Activated T-cell treated with anti-CD3 and anti-CD28 coated beads, Interleukin-2, amount 50 U/mL, for 24 hours (primary cell): ENCODE results near the gene TSPAN5.

ENCODE experiments used
- DNase-seq: peaks from one replicate; pipeline ENCODE4 v3.0.0-alpha.2; 2020
- H3K27ac Mint-ChIP-seq: 2 replicates; pipeline ENCODE4 v1.8.0; 2020; ENCODE audit warnings: mild to moderate bottlenecking, mixed read lengths
- H3K27me3 Mint-ChIP-seq: 2 replicates; pipeline ENCODE4 v1.8.0; 2020; ENCODE audit warnings: mixed read lengths
- H3K36me3 Mint-ChIP-seq: 2 replicates; pipeline ENCODE4 v1.8.0; 2020; ENCODE audit warnings: low read depth, mixed read lengths
- H3K4me1 Mint-ChIP-seq: 2 replicates; pipeline ENCODE4 v1.8.0; 2020; ENCODE audit warnings: low read depth, mixed read lengths
- H3K4me3 Mint-ChIP-seq: 2 replicates; pipeline ENCODE4 v1.8.0; 2020; ENCODE audit warnings: mild to moderate bottlenecking, moderate library complexity, mixed read lengths
- H3K9me3 Mint-ChIP-seq: 2 replicates; pipeline ENCODE4 v1.8.0; 2020; ENCODE audit warnings: mixed read lengths

Gene TSPAN5

GRCh38 chr4:98502624-98503023 is 155.8 kb downstream of the TSPAN5 start:
- DNase-seq = no peak
- no peak overlapping the region for H3K27ac Mint-ChIP-seq
- H3K9me3 Mint-ChIP-seq = no peaks in the 10 kb centered on the region
- no peak overlapping the region for H3K4me3 Mint-ChIP-seq
- H3K27me3 Mint-ChIP-seq = no peaks in the 10 kb centered on the region
- peaks cover 70% of the 10 kb centered on the region for H3K36me3 Mint-ChIP-seq
- peaks cover 40% of the 10 kb centered on the region for H3K4me1 Mint-ChIP-seq

GRCh38 chr4:98502031-98502430 is 156.4 kb downstream of the TSPAN5 start:
- Mint-ChIP-seq H3K36me3 (peaks cover 67% of the 10 kb centered on the region), H3K27me3 (no peaks in the 10 kb centered on the region), H3K27ac (no peak overlapping the region), H3K4me3 (no peak overlapping the region), H3K9me3 (no peaks in the 10 kb centered on the region), H3K4me1 (peaks cover 37% of the 10 kb centered on the region)
- no peak for DNase-seq

- DNase-seq = no peak
- Mint-ChIP-seq H3K27me3 (no peaks in the 10 kb centered on the region), H3K27ac (no peak overlapping the region), H3K4me1 (peaks cover 37% of the 10 kb centered on the region), H3K4me3 (no peak overlapping the region), H3K9me3 (no peaks in the 10 kb centered on the region), H3K36me3 (peaks cover 60% of the 10 kb centered on the region)
Observed at GRCh38 chr4:98501383-98501782, 157.0 kb downstream of the TSPAN5 start.

- DNase-seq = no peak
- peaks cover 47% of the 10 kb centered on the region for H3K4me1 Mint-ChIP-seq
- no peak overlapping the region for H3K27ac Mint-ChIP-seq
- H3K4me3 Mint-ChIP-seq = no peak overlapping the region
- H3K9me3 Mint-ChIP-seq = no peaks in the 10 kb centered on the region
- no peaks in the 10 kb centered on the region for H3K27me3 Mint-ChIP-seq
- H3K36me3 Mint-ChIP-seq = peaks cover 44% of the 10 kb centered on the region
Observed at GRCh38 chr4:98498774-98499173, 159.6 kb downstream of the TSPAN5 start.

- peaks cover 28% of the 10 kb centered on the region for H3K36me3 Mint-ChIP-seq
- no peaks in the 10 kb centered on the region for H3K9me3 Mint-ChIP-seq
- H3K4me1 Mint-ChIP-seq = peaks cover 56% of the 10 kb centered on the region
- H3K27ac Mint-ChIP-seq = no peak overlapping the region
- no peaks in the 10 kb centered on the region for H3K27me3 Mint-ChIP-seq
- no peak overlapping the region for H3K4me3 Mint-ChIP-seq
- DNase-seq = no peak
Observed at GRCh38 chr4:98496152-98496845, 162.1 kb downstream of the TSPAN5 start.

- Mint-ChIP-seq H3K36me3 (peaks cover 24% of the 10 kb centered on the region), H3K4me1 (peaks cover 46% of the 10 kb centered on the region), H3K27ac (peak overlapping the region; percentile 51), H3K9me3 (no peaks in the 10 kb centered on the region), H3K4me3 (no peak overlapping the region), H3K27me3 (no peaks in the 10 kb centered on the region)
- DNase-seq = no peak
Observed at GRCh38 chr4:98493296-98493695, 165.1 kb downstream of the TSPAN5 start.

- H3K27me3 Mint-ChIP-seq = no peaks in the 10 kb centered on the region
- no peak overlapping the region for H3K4me3 Mint-ChIP-seq
- peaks cover 54% of the 10 kb centered on the region for H3K4me1 Mint-ChIP-seq
- H3K27ac Mint-ChIP-seq = peak overlapping the region; percentile 3
- H3K36me3 Mint-ChIP-seq = peaks cover 16% of the 10 kb centered on the region
- no peak for DNase-seq
- H3K9me3 Mint-ChIP-seq = no peaks in the 10 kb centered on the region
Observed at GRCh38 chr4:98491899-98492559, 166.4 kb downstream of the TSPAN5 start.

GRCh38 chr4:98490251-98490650 is 168.2 kb downstream of the TSPAN5 start:
- no peaks in the 10 kb centered on the region for H3K27me3 Mint-ChIP-seq
- no peak overlapping the region for H3K27ac Mint-ChIP-seq
- H3K9me3 Mint-ChIP-seq = no peaks in the 10 kb centered on the region
- H3K36me3 Mint-ChIP-seq = peaks cover 24% of the 10 kb centered on the region
- no peak for DNase-seq
- peaks cover 65% of the 10 kb centered on the region for H3K4me1 Mint-ChIP-seq
- no peak overlapping the region for H3K4me3 Mint-ChIP-seq

- no peak for DNase-seq
- Mint-ChIP-seq H3K4me1 (peaks cover 79% of the 10 kb centered on the region), H3K27ac (peak overlapping the region; percentile 72)
Observed at GRCh38 chr4:98485816-98486345, 172.5 kb downstream of the TSPAN5 start.

GRCh38 chr4:98484031-98484430 is 174.4 kb downstream of the TSPAN5 start:
- Mint-ChIP-seq H3K27ac (peak overlapping the region; percentile 100), H3K9me3 (no peaks in the 10 kb centered on the region), H3K36me3 (peaks cover 48% of the 10 kb centered on the region), H3K4me1 (peaks cover 96% of the 10 kb centered on the region), H3K4me3 (peak overlapping the region; percentile 35), H3K27me3 (no peaks in the 10 kb centered on the region)
- DNase-seq = no peak

More at GRCh38 chr4:98485816-98486345, 172.5 kb downstream of the TSPAN5 start:
- Mint-ChIP-seq H3K27me3 (no peaks in the 10 kb centered on the region), H3K9me3 (no peaks in the 10 kb centered on the region), H3K36me3 (peaks cover 41% of the 10 kb centered on the region), H3K4me3 (peak overlapping the region; percentile 53)

- no peaks in the 10 kb centered on the region for H3K27me3 Mint-ChIP-seq
- peaks cover 57% of the 10 kb centered on the region for H3K36me3 Mint-ChIP-seq
- peak overlapping the region; percentile 100 for H3K27ac Mint-ChIP-seq
- peak overlapping the region; percentile 65 for H3K4me3 Mint-ChIP-seq
- no peaks in the 10 kb centered on the region for H3K9me3 Mint-ChIP-seq
- peaks cover 98% of the 10 kb centered on the region for H3K4me1 Mint-ChIP-seq
- peak; percentile 75 for DNase-seq
Observed at GRCh38 chr4:98482847-98483806, 175.3 kb downstream of the TSPAN5 start.

- Mint-ChIP-seq H3K9me3 (no peaks in the 10 kb centered on the region), H3K4me3 (peak overlapping the region; percentile 65), H3K36me3 (peaks cover 61% of the 10 kb centered on the region), H3K4me1 (peaks cover 91% of the 10 kb centered on the region), H3K27ac (peak overlapping the region; percentile 100), H3K27me3 (no peaks in the 10 kb centered on the region)
- DNase-seq = no peak
Observed at GRCh38 chr4:98482503-98482846, 175.9 kb downstream of the TSPAN5 start.

- DNase-seq = no peak
- Mint-ChIP-seq H3K27ac (no peak overlapping the region), H3K4me3 (no peak overlapping the region)
Observed at GRCh38 chr4:98481167-98481566, 177.2 kb downstream of the TSPAN5 start.

GRCh38 chr4:98480535-98480934 is 177.9 kb downstream of the TSPAN5 start:
- no peak overlapping the region for H3K27ac Mint-ChIP-seq
- H3K36me3 Mint-ChIP-seq = peaks cover 71% of the 10 kb centered on the region
- DNase-seq = no peak
- H3K4me3 Mint-ChIP-seq = no peak overlapping the region
- H3K9me3 Mint-ChIP-seq = no peaks in the 10 kb centered on the region
- H3K27me3 Mint-ChIP-seq = no peaks in the 10 kb centered on the region
- peaks cover 73% of the 10 kb centered on the region for H3K4me1 Mint-ChIP-seq

More at GRCh38 chr4:98481167-98481566, 177.2 kb downstream of the TSPAN5 start:
- Mint-ChIP-seq H3K27me3 (no peaks in the 10 kb centered on the region), H3K4me1 (peaks cover 79% of the 10 kb centered on the region), H3K36me3 (peaks cover 74% of the 10 kb centered on the region), H3K9me3 (no peaks in the 10 kb centered on the region)
